Omental fat pad (tissue), 4 donors: ENCODE results near the gene GFRA1. TPM values are rescaled to one million over a fixed set of nuclear protein-coding genes. Genes with fewer than 3 reads are reported as not detected.

Experiments used
- ATAC-seq: fragments of 150-250 bp; one replicate; pipeline ENCODE4 v1.9.1; 2016; ENCODE audit warnings: mild to moderate bottlenecking, moderate library complexity; ENCODE audit not compliant: low FRiP score
- DNase-seq: peaks from one replicate; pipeline ENCODE4 v3.0.0-alpha.2; 2019; ENCODE audit warnings: low spot score
- CTCF ChIP-seq, 3 donors: fragments of 450-650 bp; IDR thresholded peaks; one replicate each; pipeline ENCODE4 v1.5.1; 2016 to 2017; ENCODE audit warnings: antibody characterized with exemption in 3 of 3, mild to moderate bottlenecking in 3 of 3, moderate library complexity in 2 of 3
- total RNA-seq, 4 donors: library from RNA; depleted of rRNA; stranded (reverse); fragments of >200 nt; gene quantifications; one replicate each; pipeline ENCODE4 v1.1.0, GENCODE V29; 2016

The GFRA1 gene
- total RNA-seq, 4 donors from 2014 or later = 35.2 to 142 (median 61.8) TPM

- no peak for TF ChIP-seq CTCF (IDR thresholded peaks at IDR 0.05)
- DNase-seq = no peak
- ATAC-seq = no peak
Measured at GRCh38 chr10:116146372-116147140, 126.5 kb downstream of the GFRA1 start.

- no peak for ATAC-seq
- no peak for TF ChIP-seq CTCF (IDR thresholded peaks at IDR 0.05)
Measured at GRCh38 chr10:116143673-116144222, 129.3 kb downstream of the GFRA1 start.

GRCh38 chr10:116141855-116142254 lies 131.2 kb downstream of the GFRA1 start:
- DNase-seq = no peak
- no peak for ATAC-seq
- no peak for TF ChIP-seq CTCF (IDR thresholded peaks at IDR 0.05)

More at GRCh38 chr10:116143673-116144222, 129.3 kb downstream of the GFRA1 start:
- no peak for DNase-seq

GRCh38 chr10:116141246-116141645 lies 131.8 kb downstream of the GFRA1 start:
- no peak for TF ChIP-seq CTCF (IDR thresholded peaks at IDR 0.05)
- DNase-seq (no peak), ATAC-seq (no peak)

- no peak for ATAC-seq
- no peak for DNase-seq
- TF ChIP-seq CTCF (IDR thresholded peaks at IDR 0.05) = no peak
Measured at GRCh38 chr10:116139886-116140285, 133.1 kb downstream of the GFRA1 start.

- DNase-seq (no peak), ATAC-seq (no peak)
- no peak for TF ChIP-seq CTCF (IDR thresholded peaks at IDR 0.05)
Measured at GRCh38 chr10:116138897-116139296, 134.1 kb downstream of the GFRA1 start.

- no peak for DNase-seq
- no peak for TF ChIP-seq CTCF (IDR thresholded peaks at IDR 0.05)
- no peak for ATAC-seq
Measured at GRCh38 chr10:116136261-116136660, 136.7 kb downstream of the GFRA1 start.
